HG03159 (cell line): Measurements from ENCODE around the gene GAREM1.

Source experiments
- ATAC-seq: cut with Tn5 transposase; IDR thresholded peaks from one replicate; pipeline ENCODE4 v1.9.1; 2021; ENCODE audit warnings: mild to moderate bottlenecking, moderate library complexity; ENCODE audit not compliant: unreplicated experiment

GAREM1 gene

DNA sequence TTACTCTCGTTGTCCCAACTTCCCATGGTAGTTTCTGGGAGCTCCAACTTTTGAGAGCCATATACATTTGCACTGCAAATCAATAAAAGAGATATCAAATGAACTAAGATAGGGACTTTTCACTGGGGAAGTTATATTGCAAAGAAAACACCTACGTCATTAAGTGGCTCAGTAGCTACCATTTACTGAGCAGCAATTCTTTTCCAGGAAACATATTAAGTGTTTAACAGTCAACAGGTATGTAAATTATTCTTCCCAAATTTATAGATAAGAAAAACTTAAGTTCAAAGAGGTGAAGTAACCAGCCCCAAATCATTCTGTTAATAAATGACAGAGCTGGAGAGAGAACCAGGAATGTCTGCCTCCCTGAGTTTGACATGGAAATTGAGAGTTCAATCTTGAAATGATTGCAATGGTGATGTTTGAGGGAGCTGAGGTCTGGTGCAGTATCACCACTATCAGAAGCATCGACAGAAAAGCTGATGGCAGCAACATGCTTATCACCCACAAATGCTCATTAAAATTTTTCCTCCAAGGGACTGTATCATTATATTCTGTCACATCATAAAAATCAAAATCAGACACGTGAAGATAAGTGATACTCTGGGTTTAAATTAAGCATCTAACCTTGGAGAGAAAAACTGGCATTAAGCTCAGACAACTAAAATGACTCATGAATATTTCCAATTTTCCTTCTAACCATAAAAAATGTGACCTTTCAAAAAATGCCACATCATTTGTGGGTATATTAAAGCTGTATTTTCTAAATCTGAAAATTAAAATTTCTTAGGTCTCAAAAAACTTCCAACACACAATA, 43.4 kb downstream of the GAREM1 start:
- ATAC-seq = no peak

DNA sequence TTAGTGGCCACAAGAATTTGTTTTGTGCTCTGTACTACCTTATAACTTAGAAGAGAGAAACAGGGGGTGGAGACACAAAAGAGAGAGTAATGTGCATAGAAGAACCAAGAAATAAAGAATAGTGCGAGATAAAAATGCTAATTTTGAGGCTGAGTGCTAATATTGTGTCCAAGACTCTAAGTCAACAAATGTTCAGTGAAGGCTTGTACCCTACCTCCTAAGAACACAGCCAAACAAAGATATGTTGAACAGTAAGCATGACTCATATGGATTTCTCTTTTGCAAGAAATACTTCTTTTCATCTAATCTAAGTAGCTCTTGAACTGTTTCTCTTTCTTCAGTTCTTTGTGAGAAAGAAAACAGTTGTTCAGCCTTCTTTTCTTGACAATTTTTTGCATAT, 45.2 kb downstream of the GAREM1 start:
- no peak for ATAC-seq

DNA sequence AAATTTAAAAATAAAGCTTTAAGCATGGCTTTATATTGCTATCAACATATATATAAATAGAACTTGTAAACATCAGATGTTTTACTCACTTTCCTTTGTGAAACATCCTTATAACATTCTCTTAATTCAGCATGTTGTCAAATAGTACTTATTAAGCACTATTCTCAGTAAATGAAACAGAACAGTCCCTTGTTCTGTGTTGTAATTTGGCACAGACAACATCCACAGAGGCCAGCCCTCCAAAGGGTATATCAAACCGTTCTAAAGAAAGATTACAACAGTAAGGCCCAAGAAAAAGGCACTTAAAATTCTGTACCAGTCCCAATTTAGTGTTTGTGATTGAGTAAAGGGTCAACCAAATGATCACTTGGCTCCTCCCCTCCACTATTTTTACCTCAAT, 46.0 kb downstream of the GAREM1 start:
- no peak for ATAC-seq

DNA sequence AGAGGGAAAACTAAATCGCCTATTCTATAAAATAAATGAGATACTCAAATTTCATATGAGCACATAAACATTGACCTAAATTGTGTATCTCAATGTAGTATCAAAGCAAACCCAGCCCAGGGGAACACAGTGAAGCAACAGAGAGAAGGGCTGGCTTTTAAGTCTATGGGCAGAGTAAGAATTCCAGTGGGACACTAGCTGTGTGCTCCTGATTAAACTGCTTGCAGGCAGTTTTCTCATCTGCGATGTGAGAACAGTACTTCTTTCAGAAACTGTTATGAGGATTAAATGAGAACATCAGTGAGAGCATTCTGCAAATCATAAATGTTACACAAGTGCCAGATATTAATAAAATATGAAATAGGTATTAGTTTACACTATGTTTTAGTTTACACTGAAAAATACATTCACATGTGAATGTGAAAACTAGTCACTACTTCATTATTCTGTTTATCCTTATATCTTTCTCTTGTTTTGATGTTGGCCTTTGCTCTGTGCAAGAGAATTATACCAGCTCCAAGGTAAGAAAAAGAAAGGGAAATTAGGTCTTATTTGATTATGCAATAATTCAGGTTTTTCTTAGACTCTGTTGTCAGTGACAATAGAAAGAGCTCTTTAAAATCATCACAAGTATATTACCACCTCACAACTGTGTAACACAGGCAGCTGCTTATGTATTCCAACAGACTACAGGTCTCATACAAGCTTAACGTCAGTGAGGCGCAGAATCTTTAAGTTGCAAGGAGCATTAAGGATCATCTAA, 47.5 kb downstream of the GAREM1 start:
- no peak for ATAC-seq

GRCh38 chr18:32422201-32422600, 48.5 kb downstream of the GAREM1 start:
- ATAC-seq = no peak

DNA sequence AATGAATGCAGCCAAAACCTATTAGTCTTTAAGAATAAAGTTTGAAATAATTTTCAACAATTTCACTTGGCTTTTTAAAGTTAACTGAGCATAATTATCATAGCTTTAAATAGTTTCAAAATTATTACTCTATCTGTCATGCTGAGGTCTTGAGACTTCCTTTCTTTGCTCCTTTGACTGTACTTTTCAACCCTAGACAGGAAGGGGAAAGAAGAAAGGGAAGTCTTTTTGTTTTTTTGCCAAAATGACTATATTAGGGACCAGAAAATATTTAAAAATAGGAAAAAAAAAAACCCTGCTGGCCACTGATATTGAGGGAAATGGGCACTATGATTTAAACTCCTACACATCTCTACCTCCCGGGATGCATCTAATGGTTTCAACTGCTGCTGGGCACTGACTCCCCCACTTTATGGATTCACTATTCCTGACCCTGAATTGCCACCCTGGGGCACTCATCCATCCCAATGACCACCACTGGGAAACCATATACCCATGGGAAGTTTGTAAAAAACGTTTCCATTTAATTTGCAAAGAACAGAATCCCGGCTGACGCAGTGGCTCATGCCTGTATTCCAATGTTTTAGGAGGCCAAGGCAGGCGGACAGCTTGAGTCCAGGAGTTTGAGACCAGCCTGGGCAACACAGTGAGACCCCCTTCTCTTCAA, 50.5 kb downstream of the GAREM1 start:
- ATAC-seq = no peak

GRCh38 chr18:32418148-32418547, 52.5 kb downstream of the GAREM1 start:
- ATAC-seq = no peak

GRCh38 chr18:32405588-32405987, 65.1 kb downstream of the GAREM1 start:
- no peak for ATAC-seq

DNA sequence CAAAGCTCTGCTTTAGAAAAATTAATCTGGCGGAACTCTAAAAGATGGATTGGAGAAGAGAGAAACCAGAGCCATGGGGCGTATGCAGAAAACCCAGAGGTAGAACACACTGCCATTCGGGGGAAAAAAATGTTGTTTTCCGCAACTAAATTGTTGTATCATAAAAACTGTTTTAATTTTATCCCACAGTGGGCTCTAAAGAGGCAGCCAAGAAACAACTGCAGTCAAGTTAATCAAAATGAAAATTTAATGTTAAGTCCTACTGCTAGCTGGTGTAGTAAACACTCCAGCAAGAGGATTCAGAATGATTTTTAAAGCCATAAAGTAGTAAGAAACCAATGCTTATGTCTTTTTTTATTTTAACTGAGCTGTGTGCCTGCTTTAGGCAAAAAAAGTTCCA, 69.1 kb downstream of the GAREM1 start:
- ATAC-seq = no peak

DNA sequence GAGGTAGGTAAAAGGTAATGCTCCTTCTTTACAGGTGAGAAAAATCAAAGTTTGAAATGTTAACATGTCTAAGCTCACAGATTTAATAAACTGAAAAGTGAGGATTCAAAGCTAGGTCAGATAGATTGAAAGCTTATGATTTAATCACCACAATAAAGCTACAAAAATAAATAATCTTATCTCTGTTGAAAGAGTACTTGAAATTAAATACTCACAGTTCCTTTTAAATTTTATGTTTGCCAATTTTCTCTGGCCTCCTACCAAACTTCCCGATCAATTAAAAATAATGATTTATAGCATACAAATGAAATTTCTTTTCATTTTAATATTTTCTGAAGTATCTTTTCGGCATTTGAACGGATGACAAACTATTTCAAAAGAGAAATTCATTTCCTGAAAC, 77.3 kb downstream of the GAREM1 start:
- ATAC-seq = no peak

DNA sequence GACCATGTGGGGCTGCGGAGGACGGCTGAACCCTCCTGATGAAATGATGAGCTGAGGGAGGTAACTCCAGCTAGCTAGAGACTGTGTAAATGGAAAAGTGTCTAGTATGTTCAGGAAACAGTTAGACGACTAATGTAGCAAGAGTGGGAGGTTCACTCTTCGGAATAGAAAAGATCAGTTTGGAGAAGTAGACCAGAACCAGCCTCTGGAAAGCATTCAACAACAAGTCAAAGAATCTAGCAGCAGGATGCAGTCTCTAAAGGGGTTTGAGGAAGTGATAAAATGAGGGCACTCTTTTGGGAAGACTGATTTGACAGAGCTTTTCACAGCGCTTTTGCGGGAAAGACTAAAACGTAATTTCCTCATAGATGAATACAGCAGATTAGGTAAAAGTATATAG, 79.6 kb downstream of the GAREM1 start:
- ATAC-seq = no peak

GRCh38 chr18:32389858-32390257, 80.8 kb downstream of the GAREM1 start:
- ATAC-seq = no peak

DNA sequence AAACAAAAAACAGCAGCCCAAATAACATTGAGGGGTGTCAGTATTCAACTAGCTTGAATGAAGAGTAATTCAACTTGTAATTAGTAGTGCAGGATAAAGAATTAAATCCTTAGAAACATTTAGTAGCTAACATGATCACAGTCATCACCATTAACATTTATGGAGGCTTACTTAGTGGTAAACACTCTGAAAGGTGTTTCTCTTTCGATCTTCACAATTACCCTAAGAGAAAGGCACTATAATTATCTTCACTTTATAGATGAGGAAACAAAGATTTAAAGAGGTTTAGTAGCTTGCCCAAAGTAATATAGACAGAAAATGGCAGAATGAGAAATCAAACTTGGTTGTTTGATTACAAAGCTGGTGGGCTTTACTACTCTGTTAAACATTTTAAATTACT, 81.5 kb downstream of the GAREM1 start:
- no peak for ATAC-seq

DNA sequence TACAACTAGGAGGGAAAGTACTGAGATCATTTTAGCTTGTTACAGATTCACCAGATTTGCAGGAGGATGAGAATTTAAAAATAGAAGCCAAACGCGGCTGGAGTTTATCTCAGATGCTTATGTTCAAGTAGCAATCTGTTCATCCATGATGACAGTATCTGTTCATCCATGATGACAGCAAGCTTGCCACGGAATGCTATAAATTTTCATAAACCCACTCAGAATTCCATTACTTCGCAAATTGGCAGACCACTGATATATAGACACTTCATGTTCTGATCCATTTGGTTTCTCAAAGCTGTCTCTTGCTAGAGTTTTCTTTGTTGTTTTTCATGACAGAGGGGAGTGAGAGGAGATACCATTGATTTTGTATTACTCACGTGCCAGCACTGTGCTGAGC, 84.2 kb downstream of the GAREM1 start:
- ATAC-seq = no peak

GRCh38 chr18:32383050-32383819, 87.4 kb downstream of the GAREM1 start:
- no peak for ATAC-seq

DNA sequence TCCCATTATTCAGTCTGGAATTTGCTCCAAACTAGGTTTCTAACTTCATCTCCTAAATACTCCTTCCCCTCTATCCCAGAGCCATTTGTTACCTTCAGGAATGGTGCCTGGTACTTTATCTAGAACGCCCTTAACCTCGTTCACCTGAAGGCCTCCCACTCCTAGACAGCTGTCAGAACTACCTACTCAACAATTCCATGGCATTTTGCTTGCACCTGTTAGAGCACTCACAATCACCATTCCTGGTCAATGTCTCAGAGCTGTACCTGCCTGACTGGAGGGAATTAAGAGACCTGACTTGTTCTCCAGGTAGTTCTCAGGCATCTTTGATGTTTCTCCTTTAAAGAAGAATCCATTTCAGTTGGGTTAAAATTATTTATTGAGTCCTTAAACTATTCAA, 88.9 kb downstream of the GAREM1 start:
- ATAC-seq = no peak

DNA sequence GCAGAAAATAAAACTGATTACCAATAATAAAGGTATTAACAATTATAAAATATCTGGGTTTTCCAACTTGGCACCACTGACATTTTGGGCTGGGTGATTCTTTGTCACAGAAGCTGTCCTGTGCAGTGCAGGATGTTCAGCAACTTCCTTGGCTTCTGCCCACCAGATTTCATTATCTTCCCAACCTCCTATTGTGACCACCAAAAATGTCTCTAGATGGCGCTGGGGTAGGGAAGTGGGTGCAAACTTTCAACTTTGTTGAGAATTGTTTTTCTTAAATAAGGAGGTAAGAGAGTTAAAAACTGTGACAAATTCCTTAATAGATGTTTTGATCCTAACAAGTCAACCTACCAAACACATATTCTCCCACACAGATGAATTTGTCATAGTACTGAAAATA, 90.1 kb downstream of the GAREM1 start:
- no peak for ATAC-seq

GRCh38 chr18:32379891-32380290, 90.8 kb downstream of the GAREM1 start:
- no peak for ATAC-seq

DNA sequence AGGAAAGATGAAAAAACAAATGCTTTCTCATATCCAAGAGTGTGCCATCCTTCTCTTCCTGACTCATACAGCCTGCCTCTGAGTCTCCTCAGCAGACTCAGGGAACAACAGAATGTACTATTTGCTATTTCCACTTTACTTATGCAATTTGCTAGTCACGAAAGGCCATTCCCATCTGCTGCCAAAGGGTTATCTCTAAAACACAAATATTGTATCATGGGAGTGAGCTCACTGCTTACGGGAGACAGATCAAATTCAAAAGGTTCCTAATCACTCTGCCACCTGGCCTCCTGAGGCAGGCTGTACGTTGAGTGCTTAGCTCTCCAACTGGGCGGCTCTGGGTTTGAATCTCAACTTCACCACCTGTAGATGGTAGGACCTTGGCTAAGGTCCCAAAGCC, 92.0 kb downstream of the GAREM1 start:
- ATAC-seq = no peak

DNA sequence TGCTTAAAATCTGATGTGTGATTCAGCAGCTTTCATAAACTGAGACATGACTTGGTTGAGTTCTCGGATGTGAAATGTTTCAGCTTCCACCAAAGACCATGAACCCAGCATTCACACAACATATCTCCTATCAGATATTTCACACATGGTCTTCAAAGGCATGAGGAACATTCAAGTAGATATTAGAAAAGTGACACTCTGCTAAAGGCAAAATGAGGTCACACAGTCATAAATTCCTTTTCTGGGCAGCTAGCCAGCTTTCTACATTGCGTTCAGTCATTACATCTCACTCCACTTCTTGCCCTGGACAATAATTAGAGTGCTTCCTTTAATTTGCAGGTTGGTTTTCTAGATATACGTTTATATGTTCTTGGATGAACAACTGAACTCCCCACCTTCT, 96.7 kb downstream of the GAREM1 start:
- ATAC-seq = no peak

- ATAC-seq = no peak
Measured at GRCh38 chr18:32373505-32373904, 97.2 kb downstream of the GAREM1 start.
